ENCODE data around the gene FAM110A. TPM values are rescaled to one million over a fixed set of nuclear protein-coding genes. Genes with fewer than 3 reads are reported as not detected.

Gene FAM110A
- total RNA-seq, 1 experiment from 2014 or later: 11.7 TPM

- no peak overlapping the region for H3K27ac ChIP-seq (ENCODE audit: low read depth, low read length, poor library complexity, severe bottlenecking)
- BruUV-seq (replicated peaks): no TSS peak
- no peak for DNase-seq (ENCODE audit: low spot score)
- no peak overlapping the region for H3K4me3 ChIP-seq (ENCODE audit: low read depth, low read length, poor library complexity, severe bottlenecking)
- intact Hi-C loops (cut with micrococcal nuclease; ENCODE audit: unreplicated experiment): no loop called here
- TF ChIP-seq CTCF (conservative IDR thresholded peaks at IDR 0.05; ENCODE audit: low read depth, low read length) (no peak), EZH2 (IDR thresholded peaks at IDR 0.05; ENCODE audit: borderline replicate concordance, low read depth, low read length, poor library complexity, severe bottlenecking) (no peak)
- H3K36me3 ChIP-seq (ENCODE audit: insufficient read depth, low read length, poor library complexity, severe bottlenecking): no peaks in the 10 kb centered on the region
- H3K27me3 ChIP-seq (replicated peaks; ENCODE audit: insufficient read depth, low read depth, low read length, poor library complexity): no peaks in the 10 kb centered on the region
- H3K4me1 ChIP-seq (ENCODE audit: insufficient read depth, low read length, poor library complexity, severe bottlenecking): peaks cover 16% of the 10 kb centered on the region
- POLR2A ChIA-PET (ENCODE audit: low non-redundant PET): no interaction called here
- H3K9me3 ChIP-seq (ENCODE audit: low read depth, low read length, poor library complexity, severe bottlenecking): no peaks in the 10 kb centered on the region
- CTCF ChIA-PET: no interaction called here
Observed at GRCh38 chr20:889932-890463, 56.5 kb downstream of the FAM110A start.

- Histone ChIP-seq H3K36me3 (ENCODE audit: insufficient read depth, low read length, poor library complexity, severe bottlenecking) (no peaks in the 10 kb centered on the region), H3K4me3 (ENCODE audit: low read depth, low read length, poor library complexity, severe bottlenecking) (no peak overlapping the region), H3K27ac (ENCODE audit: low read depth, low read length, poor library complexity, severe bottlenecking) (no peak overlapping the region), H3K9me3 (ENCODE audit: low read depth, low read length, poor library complexity, severe bottlenecking) (no peaks in the 10 kb centered on the region), H3K27me3 (replicated peaks; ENCODE audit: insufficient read depth, low read depth, low read length, poor library complexity) (no peaks in the 10 kb centered on the region), H3K4me1 (ENCODE audit: insufficient read depth, low read length, poor library complexity, severe bottlenecking) (peaks cover 16% of the 10 kb centered on the region)
- DNase-seq (ENCODE audit: low spot score): no peak
- POLR2A ChIA-PET (ENCODE audit: low non-redundant PET): no interaction called here
- intact Hi-C loops (cut with micrococcal nuclease; ENCODE audit: unreplicated experiment): no loop called here
- no TSS peak for BruUV-seq (replicated peaks)
- CTCF ChIA-PET: interaction anchor here (0.5 kb wide), 1 partner anchor 40 kb away, joined by 3 read pairs; no protein-coding TSS in a partner anchor
- TF ChIP-seq CTCF (conservative IDR thresholded peaks at IDR 0.05; ENCODE audit: low read depth, low read length): no peak
- TF ChIP-seq EZH2 (IDR thresholded peaks at IDR 0.05; ENCODE audit: borderline replicate concordance, low read depth, low read length, poor library complexity, severe bottlenecking): no peak
Observed at GRCh38 chr20:890666-891057, 57.1 kb downstream of the FAM110A start.

- H3K27ac ChIP-seq (ENCODE audit: low read depth, low read length, poor library complexity, severe bottlenecking): no peak overlapping the region
- H3K36me3 ChIP-seq (ENCODE audit: insufficient read depth, low read length, poor library complexity, severe bottlenecking): no peaks in the 10 kb centered on the region
- no peak overlapping the region for H3K4me3 ChIP-seq (ENCODE audit: low read depth, low read length, poor library complexity, severe bottlenecking)
- intact Hi-C loops (cut with micrococcal nuclease; ENCODE audit: unreplicated experiment): no loop called here
- POLR2A ChIA-PET (ENCODE audit: low non-redundant PET): no interaction called here
- peaks cover 16% of the 10 kb centered on the region for H3K4me1 ChIP-seq (ENCODE audit: insufficient read depth, low read length, poor library complexity, severe bottlenecking)
- CTCF ChIA-PET: interaction anchor here (0.5 kb wide), 2 partner anchors 39 to 423 kb away, joined by 3 to 4 read pairs; no protein-coding TSS in a partner anchor
- no peak for TF ChIP-seq EZH2 (IDR thresholded peaks at IDR 0.05; ENCODE audit: borderline replicate concordance, low read depth, low read length, poor library complexity, severe bottlenecking)
- TF ChIP-seq CTCF (conservative IDR thresholded peaks at IDR 0.05; ENCODE audit: low read depth, low read length): no peak
- BruUV-seq (replicated peaks): no TSS peak
- H3K27me3 ChIP-seq (replicated peaks; ENCODE audit: insufficient read depth, low read depth, low read length, poor library complexity): no peaks in the 10 kb centered on the region
- no peak for DNase-seq (ENCODE audit: low spot score)
- no peaks in the 10 kb centered on the region for H3K9me3 ChIP-seq (ENCODE audit: low read depth, low read length, poor library complexity, severe bottlenecking)
Observed at GRCh38 chr20:891058-891705, 57.7 kb downstream of the FAM110A start.

Measured in A673 (cell line).